ENCODE data around the gene BLOC1S5. TPM values are rescaled to one million over a fixed set of nuclear protein-coding genes. Genes with fewer than 3 reads are reported as not detected.
A peak's percentile ranks its signal among the peaks of the same experiment; 100 is the strongest.

Gene BLOC1S5
- total and polyA plus RNA-seq, 8 donors = 0.29 to 31.2 (median 7.2) TPM

GRCh38 chr6:8017276-8017701 lies 46.9 kb downstream of the BLOC1S5 start:
- no peak for TF ChIP-seq EP300 (IDR thresholded peaks at IDR 0.05)
- TF ChIP-seq POLR2AphosphoS5 (IDR thresholded peaks at IDR 0.05) = no peak
- TF ChIP-seq CTCF (IDR thresholded peaks at IDR 0.05) = no peak
- TF ChIP-seq POLR2A (IDR thresholded peaks at IDR 0.05) = no peak
- no peak for DNase-seq
- Histone ChIP-seq H3K27ac (no peak overlapping the region), H3K9me3 (no peaks in the 10 kb centered on the region), H3K4me3 (no peak overlapping the region), H3K27me3 (no peaks in the 10 kb centered on the region), H3K4me1 (peaks cover 0 to 10% (median 4%) of the 10 kb centered on the region in 4 donors), H3K36me3 (peaks cover 0 to 24% (median 21%) of the 10 kb centered on the region in 4 donors)
- 25 to 58% (median 41%) methylated on average over 9 of the region's 9 CpGs for WGBS, 5 donors
- intact Hi-C loops (cut with DNase I; ENCODE audit: low total_unique reads) = no loop called here

DNA sequence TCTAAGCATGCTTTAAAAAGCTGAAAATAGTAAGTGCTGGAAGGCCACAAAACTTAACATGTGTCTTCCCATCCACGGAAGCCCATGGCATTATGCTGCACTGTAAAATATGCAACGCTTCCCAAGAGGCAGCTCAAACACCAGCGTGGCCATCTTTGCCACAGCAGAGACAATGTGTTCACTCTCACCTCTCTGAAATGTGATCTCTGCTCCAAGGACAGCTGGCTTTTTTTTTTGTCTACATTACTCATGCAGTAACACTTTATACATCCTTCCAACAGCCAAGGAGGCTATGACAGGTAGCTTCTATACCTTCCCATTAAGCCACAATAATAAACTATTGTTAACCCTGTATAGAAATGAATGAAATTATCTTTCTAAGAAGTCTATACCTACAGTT lies 49.2 kb downstream of the BLOC1S5 start:
- Histone ChIP-seq H3K27me3 (no peaks in the 10 kb centered on the region), H3K4me1 (peaks cover 0 to 10% (median 4%) of the 10 kb centered on the region in 4 donors), H3K27ac (no peak overlapping the region), H3K36me3 (peaks cover 0 to 24% (median 21%) of the 10 kb centered on the region in 4 donors), H3K9me3 (no peaks in the 10 kb centered on the region), H3K4me3 (no peak overlapping the region)
- intact Hi-C loops (cut with DNase I; ENCODE audit: low total_unique reads) = no loop called here
- DNase-seq = no peak
- 82 to 91% (median 88%) methylated on average over 3 of the region's 3 CpGs for WGBS, 5 donors
- TF ChIP-seq EP300 (IDR thresholded peaks at IDR 0.05) (no peak), CTCF (IDR thresholded peaks at IDR 0.05) (no peak), POLR2AphosphoS5 (IDR thresholded peaks at IDR 0.05) (no peak), POLR2A (IDR thresholded peaks at IDR 0.05) (no peak)

GRCh38 chr6:8013763-8014162 lies 50.4 kb downstream of the BLOC1S5 start:
- peaks cover 0 to 10% (median 4%) of the 10 kb centered on the region in 4 donors for H3K4me1 ChIP-seq
- TF ChIP-seq EP300 (IDR thresholded peaks at IDR 0.05) = no peak
- H3K27ac ChIP-seq = no peak overlapping the region
- no peak for DNase-seq
- H3K9me3 ChIP-seq = no peaks in the 10 kb centered on the region
- H3K4me3 ChIP-seq = no peak overlapping the region
- H3K36me3 ChIP-seq = peaks cover 0 to 24% (median 21%) of the 10 kb centered on the region in 4 donors
- no peaks in the 10 kb centered on the region for H3K27me3 ChIP-seq
- WGBS, 5 donors = 62 to 77% (median 69%) methylated on average over 3 of the region's 3 CpGs
- intact Hi-C loops (cut with DNase I; ENCODE audit: low total_unique reads) = no loop called here

GRCh38 chr6:8006208-8006607 lies 58.0 kb downstream of the BLOC1S5 start:
- H3K27me3 ChIP-seq = no peaks in the 10 kb centered on the region
- no peak overlapping the region for H3K4me3 ChIP-seq
- H3K9me3 ChIP-seq = no peaks in the 10 kb centered on the region
- 95 to 100% (median 97%) methylated on average over 1 of the region's 1 CpG for WGBS, 5 donors
- no peaks in the 10 kb centered on the region for H3K36me3 ChIP-seq
- no peaks in the 10 kb centered on the region for H3K4me1 ChIP-seq
- TF ChIP-seq EP300 (IDR thresholded peaks at IDR 0.05) (no peak), CTCF (IDR thresholded peaks at IDR 0.05) (peak in 1 of 7 experiments; percentile 18), POLR2AphosphoS5 (IDR thresholded peaks at IDR 0.05) (no peak), POLR2A (IDR thresholded peaks at IDR 0.05) (no peak)
- peak in 1 of 2 donors; percentile 69 for DNase-seq
- intact Hi-C loops (cut with DNase I; ENCODE audit: low total_unique reads) = no loop called here
- H3K27ac ChIP-seq = no peak overlapping the region

GRCh38 chr6:8005136-8005535 lies 59.1 kb downstream of the BLOC1S5 start:
- DNase-seq = no peak
- no peaks in the 10 kb centered on the region for H3K9me3 ChIP-seq
- intact Hi-C loops (cut with DNase I; ENCODE audit: low total_unique reads) = no loop called here
- H3K36me3 ChIP-seq = no peaks in the 10 kb centered on the region
- TF ChIP-seq EP300 (IDR thresholded peaks at IDR 0.05) (no peak), POLR2AphosphoS5 (IDR thresholded peaks at IDR 0.05) (no peak), POLR2A (IDR thresholded peaks at IDR 0.05) (no peak), CTCF (IDR thresholded peaks at IDR 0.05) (no peak)
- no peak overlapping the region for H3K27ac ChIP-seq
- H3K27me3 ChIP-seq = no peaks in the 10 kb centered on the region
- H3K4me3 ChIP-seq = no peak overlapping the region
- H3K4me1 ChIP-seq = no peaks in the 10 kb centered on the region
- WGBS, 5 donors = 62 to 89% (median 76%) methylated on average over 4 of the region's 4 CpGs

Measured in stomach (tissue), 9 donors.